Prostate gland (tissue), 2 donors: ENCODE measurements around the gene RNF44. TPM values are rescaled to one million over a fixed set of nuclear protein-coding genes. Genes with fewer than 3 reads are reported as not detected.

Experiments
- DNase-seq: peaks from one replicate; pipeline ENCODE4 v3.0.0-alpha.2; 2019; ENCODE audit warnings: low spot score
- H3K27ac ChIP-seq, 2 donors: fragments of 200-600 bp; sonication (generic); 2 replicates each; pipeline ENCODE4 v1.5.1; 2017 to 2019
- H3K27me3 ChIP-seq: fragments of 200-600 bp; sonication (generic); replicated peaks from 2 replicates; pipeline ENCODE4 v1.5.1; 2019; ENCODE audit not compliant: insufficient read depth
- H3K36me3 ChIP-seq, 2 donors: fragments of 200-600 bp; sonication (generic); 1 replicate in 1 of 2; 2 replicates in 1 of 2; pipeline versions ENCODE4 v1.5.1 to v1.8.1; 2017 to 2019
- H3K4me1 ChIP-seq: fragments of 200-600 bp; sonication (generic); replicated peaks from 2 replicates; pipeline ENCODE4 v1.5.1; 2019
- H3K4me3 ChIP-seq, 2 donors: fragments of 200-600 bp; sonication (generic); 2 replicates each; pipeline ENCODE4 v1.5.1; 2017 to 2019
- H3K9me3 ChIP-seq: fragments of 200-600 bp; sonication (generic); 2 replicates; pipeline ENCODE4 v1.5.1; 2017
- CTCF ChIP-seq, 4 experiments: fragments of 200-600 bp in 2 of 4; fragments of 450-650 bp in 2 of 4; sonication (generic) in 2 of 4; IDR thresholded peaks; 1 replicate in 3 of 4; 2 replicates in 1 of 4; pipeline ENCODE4 v1.5.1; 2016 to 2019; ENCODE audit warnings: antibody characterized with exemption in 4 of 4, mild to moderate bottlenecking in 2 of 4, moderate library complexity in 2 of 4
- POLR2A ChIP-seq: fragments of 450-650 bp; IDR thresholded peaks from one replicate; pipeline ENCODE4 v1.6.1; 2016; ENCODE audit warnings: antibody characterized with exemption, mild to moderate bottlenecking
- POLR2AphosphoS5 ChIP-seq: sonication (generic); formaldehyde crosslinking; IDR thresholded peaks from one replicate; pipeline ENCODE4 v1.6.1; 2017; ENCODE audit warnings: antibody characterized with exemption
- WGBS: methylation state at CpG from one replicate; pipeline ENCODE4 v1.1.5; 2018; 5-methylcytosine and 5-hydroxymethylcytosine counted together
- intact Hi-C: fragments of 100-400 bp; cut with DNase I; formaldehyde crosslinking; loops from one replicate; pipeline ENCODE4 v1.14.2; 2022
- total RNA-seq, 2 donors: library from RNA; depleted of rRNA; stranded (reverse); fragments of >200 nt; gene quantifications; one replicate each; pipeline ENCODE4 v1.1.0, GENCODE V29; 2016

RNF44 gene
- total RNA-seq, 2 donors from 2014 or later, result 26.4 to 43.3 TPM

DNA sequence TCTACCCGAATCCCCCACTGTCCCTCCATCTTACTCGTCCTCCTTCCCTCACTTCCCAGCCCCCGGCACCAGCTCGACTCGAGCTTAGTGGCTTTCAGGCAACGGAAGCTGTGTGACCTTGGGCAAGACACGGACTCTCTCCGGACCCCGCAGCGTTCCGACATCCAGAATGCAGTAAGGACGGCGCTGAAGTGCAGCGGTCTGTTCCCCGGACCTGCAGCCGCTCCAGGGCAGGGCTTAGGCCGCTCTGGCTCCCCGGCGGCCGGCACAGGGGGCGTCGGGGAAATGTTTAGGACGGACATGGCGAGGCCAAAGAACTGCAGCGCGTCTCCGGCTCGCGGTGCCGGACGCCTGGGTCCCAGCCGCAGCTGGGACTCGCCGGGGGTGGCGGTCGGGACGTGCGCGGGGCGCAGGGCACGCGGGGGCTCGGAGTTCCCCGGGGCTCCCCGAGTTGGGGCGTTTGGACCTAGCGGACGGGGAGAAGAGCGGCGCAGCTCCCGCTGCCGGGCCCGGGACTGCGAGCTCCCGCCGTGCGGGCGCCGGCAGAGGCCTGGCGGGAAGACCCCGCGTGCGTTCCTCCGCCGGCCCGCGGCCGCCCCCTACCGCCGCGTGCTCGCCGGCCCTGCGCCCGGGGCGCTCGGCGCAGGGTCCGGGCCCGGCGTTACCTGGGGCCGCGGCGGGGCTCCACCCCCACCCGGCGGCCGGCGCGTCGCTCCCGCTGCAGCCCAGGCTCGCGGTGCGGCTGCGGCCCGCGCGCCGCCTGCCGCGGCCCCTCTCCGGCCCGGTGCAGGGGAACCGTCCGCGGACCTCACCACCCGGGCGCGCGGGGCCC lies 5.6 kb upstream of the RNF44 start:
- TF ChIP-seq CTCF (IDR thresholded peaks at IDR 0.05), result peak in 2 of 4 experiments; percentile 6 to 33
- TF ChIP-seq POLR2AphosphoS5, result no peak
- Histone ChIP-seq H3K27me3 (no peaks in the 10 kb centered on the region), H3K4me1 (no peaks in the 10 kb centered on the region), H3K9me3 (no peaks in the 10 kb centered on the region), H3K36me3 (no peaks in the 10 kb centered on the region), H3K4me3 (peak overlapping the region; percentile 45 to 52), H3K27ac (peak overlapping the region; percentile 74 to 87)
- no peak for DNase-seq
- 17% methylated on average over 23 of the region's 110 CpGs for WGBS
- intact Hi-C loops, result no loop called here

GRCh38 chr5:176542135-176542595 lies 5.0 kb upstream of the RNF44 start:
- no peak for TF ChIP-seq POLR2AphosphoS5
- no peak for TF ChIP-seq CTCF (IDR thresholded peaks at IDR 0.05)
- no peak for TF ChIP-seq POLR2A
- H3K9me3 ChIP-seq, result no peaks in the 10 kb centered on the region
- 69% methylated on average over 16 of the region's 16 CpGs for WGBS
- peak overlapping the region; percentile 62 to 72 for H3K27ac ChIP-seq
- no peaks in the 10 kb centered on the region for H3K27me3 ChIP-seq
- no peaks in the 10 kb centered on the region for H3K4me1 ChIP-seq
- no peak for DNase-seq
- peak overlapping the region; percentile 45 to 52 for H3K4me3 ChIP-seq
- H3K36me3 ChIP-seq, result no peaks in the 10 kb centered on the region
- intact Hi-C loops, result no loop called here

GRCh38 chr5:176541338-176542134 lies 4.3 kb upstream of the RNF44 start:
- H3K4me3 ChIP-seq, result no peak overlapping the region
- no peaks in the 10 kb centered on the region for H3K36me3 ChIP-seq
- H3K4me1 ChIP-seq, result no peaks in the 10 kb centered on the region
- no peaks in the 10 kb centered on the region for H3K27me3 ChIP-seq
- no peaks in the 10 kb centered on the region for H3K9me3 ChIP-seq
- H3K27ac ChIP-seq, result peak overlapping the region; percentile 50 to 72
- intact Hi-C loops, result no loop called here
- WGBS, result 58% methylated on average over 12 of the region's 12 CpGs
- DNase-seq, result peak; percentile 62
- TF ChIP-seq POLR2AphosphoS5 (peak; percentile 42), CTCF (IDR thresholded peaks at IDR 0.05) (no peak), POLR2A (peak; percentile 62)

- no peaks in the 10 kb centered on the region for H3K36me3 ChIP-seq
- no peak overlapping the region for H3K4me3 ChIP-seq
- TF ChIP-seq CTCF (IDR thresholded peaks at IDR 0.05) (no peak), POLR2AphosphoS5 (no peak), POLR2A (no peak)
- intact Hi-C loops, result no loop called here
- no peaks in the 10 kb centered on the region for H3K4me1 ChIP-seq
- WGBS, result 94% methylated on average over 8 of the region's 8 CpGs
- H3K27ac ChIP-seq, result peak overlapping the region in 1 of 2 donors; percentile 72
- DNase-seq, result no peak
- no peaks in the 10 kb centered on the region for H3K9me3 ChIP-seq
- H3K27me3 ChIP-seq, result no peaks in the 10 kb centered on the region
These were observed 3.7 kb upstream of the RNF44 start for GRCh38 chr5:176540956-176541337.
